ENCODE data around the gene FAM168A. TPM values are rescaled to one million over a fixed set of nuclear protein-coding genes. Genes with fewer than 3 reads are reported as not detected.

FAM168A gene
- total and polyA plus RNA-seq, 10 of the 15 experiments (the other 5 are each of a cell fraction or from before 2014, with no cell fraction given) = 1.7 to 20.0 (median 10.0) TPM

DNA sequence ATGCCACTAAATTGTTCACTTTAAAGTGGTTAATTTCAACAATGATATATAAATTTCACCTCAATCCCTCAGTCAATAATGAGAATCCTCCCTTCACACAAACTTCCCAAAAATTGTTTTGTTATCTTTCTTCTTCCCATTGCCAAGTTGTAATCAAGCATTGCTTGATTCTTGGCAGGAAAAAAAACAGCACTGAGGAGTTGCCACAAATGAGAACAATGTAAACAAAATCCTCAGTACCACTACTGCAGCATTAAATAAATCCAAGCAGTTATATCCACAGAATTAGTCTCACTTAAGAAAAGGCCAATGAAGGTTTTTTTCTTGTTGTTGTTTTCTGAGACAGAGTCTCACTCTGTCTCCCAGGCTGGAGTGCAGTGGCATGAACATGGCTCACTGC lies 38.2 kb downstream of the FAM168A start:
- ATAC-seq (no peak), FAIRE-seq (no peak), DNase-seq (ENCODE audit: low read depth, low spot score) (no peak)
- ChIA-PET SMC1A (ENCODE audit: uncharacterized antibody, unreplicated experiment) (no interaction called here), POLR2A (no interaction called here), RAD21 (ENCODE audit: unreplicated experiment) (no interaction called here), CTCF (no interaction called here)
- Histone ChIP-seq H2AFZ (ENCODE audit: control insufficient read depth, low read depth, low read length) (no peak overlapping the region), H3K79me2 (ENCODE audit: control insufficient read depth, insufficient read depth, low read length) (no peaks in the 10 kb centered on the region; the same call in none of the 2 replicates), H3K4me3 (no peak overlapping the region), H3K4me2 (ENCODE audit: control insufficient read depth, insufficient read depth) (no peak overlapping the region), H3K36me3 (ENCODE audit: control insufficient read depth in 2 of 2, insufficient read depth in 2 of 2, low read length in 1 of 2) (no peaks in the 10 kb centered on the region), H3K4me1 (ENCODE audit: control insufficient read depth, insufficient read depth, low read length) (peaks cover 5% of the 10 kb centered on the region; the same call in 1 of the 2 replicates), H4K20me1 (ENCODE audit: control insufficient read depth, insufficient read depth) (no peaks in the 10 kb centered on the region), H3K9ac (ENCODE audit: control insufficient read depth, insufficient read depth, low read length) (no peak overlapping the region), H3K9me3 (replicated peaks; ENCODE audit: control insufficient read depth, insufficient read depth, low read length) (no peaks in the 10 kb centered on the region), H3K27ac (ENCODE audit: control insufficient read depth, insufficient read depth) (no peak overlapping the region), H3K27me3 (replicated peaks in 1 of 2; ENCODE audit: control insufficient read depth in 2 of 2, insufficient read depth in 2 of 2, low read length in 1 of 2) (no peaks in the 10 kb centered on the region)
- in situ Hi-C loops (cut with MboI) = no loop called here
- TF ChIP-seq, protein P1, sequence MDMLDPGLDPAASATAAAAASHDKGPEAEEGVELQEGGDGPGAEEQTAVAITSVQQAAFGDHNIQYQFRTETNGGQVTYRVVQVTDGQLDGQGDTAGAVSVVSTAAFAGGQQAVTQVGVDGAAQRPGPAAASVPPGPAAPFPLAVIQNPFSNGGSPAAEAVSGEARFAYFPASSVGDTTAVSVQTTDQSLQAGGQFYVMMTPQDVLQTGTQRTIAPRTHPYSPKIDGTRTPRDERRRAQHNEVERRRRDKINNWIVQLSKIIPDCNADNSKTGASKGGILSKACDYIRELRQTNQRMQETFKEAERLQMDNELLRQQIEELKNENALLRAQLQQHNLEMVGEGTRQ (IDR thresholded peaks at IDR 0.05; ENCODE audit: borderline replicate concordance, low read depth, low read length) = no peak
- TF ChIP-seq EZH2 (IDR thresholded peaks at IDR 0.05; ENCODE audit: borderline replicate concordance, control insufficient read depth, low read depth, low read length) = no peak
- TF ChIP-seq ZNF384 (IDR thresholded peaks at IDR 0.05; ENCODE audit: borderline replicate concordance, low read depth, low read length) = no peak
- TF ChIP-seq BMI1 (IDR thresholded peaks at IDR 0.05; ENCODE audit: borderline replicate concordance) = no peak
- TF ChIP-seq GATAD2B (conservative IDR thresholded peaks at IDR 0.05; ENCODE audit: low read depth) = no peak
- no peak for TF ChIP-seq NFXL1 (IDR thresholded peaks at IDR 0.05; ENCODE audit: borderline replicate concordance)
- no peak for TF ChIP-seq TCF7 (IDR thresholded peaks at IDR 0.05; ENCODE audit: borderline replicate concordance)
- TF ChIP-seq, protein P2, sequence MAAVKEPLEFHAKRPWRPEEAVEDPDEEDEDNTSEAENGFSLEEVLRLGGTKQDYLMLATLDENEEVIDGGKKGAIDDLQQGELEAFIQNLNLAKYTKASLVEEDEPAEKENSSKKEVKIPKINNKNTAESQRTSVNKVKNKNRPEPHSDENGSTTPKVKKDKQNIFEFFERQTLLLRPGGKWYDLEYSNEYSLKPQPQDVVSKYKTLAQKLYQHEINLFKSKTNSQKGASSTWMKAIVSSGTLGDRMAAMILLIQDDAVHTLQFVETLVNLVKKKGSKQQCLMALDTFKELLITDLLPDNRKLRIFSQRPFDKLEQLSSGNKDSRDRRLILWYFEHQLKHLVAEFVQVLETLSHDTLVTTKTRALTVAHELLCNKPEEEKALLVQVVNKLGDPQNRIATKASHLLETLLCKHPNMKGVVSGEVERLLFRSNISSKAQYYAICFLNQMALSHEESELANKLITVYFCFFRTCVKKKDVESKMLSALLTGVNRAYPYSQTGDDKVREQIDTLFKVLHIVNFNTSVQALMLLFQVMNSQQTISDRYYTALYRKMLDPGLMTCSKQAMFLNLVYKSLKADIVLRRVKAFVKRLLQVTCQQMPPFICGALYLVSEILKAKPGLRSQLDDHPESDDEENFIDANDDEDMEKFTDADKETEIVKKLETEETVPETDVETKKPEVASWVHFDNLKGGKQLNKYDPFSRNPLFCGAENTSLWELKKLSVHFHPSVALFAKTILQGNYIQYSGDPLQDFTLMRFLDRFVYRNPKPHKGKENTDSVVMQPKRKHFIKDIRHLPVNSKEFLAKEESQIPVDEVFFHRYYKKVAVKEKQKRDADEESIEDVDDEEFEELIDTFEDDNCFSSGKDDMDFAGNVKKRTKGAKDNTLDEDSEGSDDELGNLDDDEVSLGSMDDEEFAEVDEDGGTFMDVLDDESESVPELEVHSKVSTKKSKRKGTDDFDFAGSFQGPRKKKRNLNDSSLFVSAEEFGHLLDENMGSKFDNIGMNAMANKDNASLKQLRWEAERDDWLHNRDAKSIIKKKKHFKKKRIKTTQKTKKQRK (IDR thresholded peaks at IDR 0.05; ENCODE audit: low read depth, low read length) = no peak
- TF ChIP-seq ZNF24 (IDR thresholded peaks at IDR 0.05) = no peak
- TF ChIP-seq, protein P3, sequence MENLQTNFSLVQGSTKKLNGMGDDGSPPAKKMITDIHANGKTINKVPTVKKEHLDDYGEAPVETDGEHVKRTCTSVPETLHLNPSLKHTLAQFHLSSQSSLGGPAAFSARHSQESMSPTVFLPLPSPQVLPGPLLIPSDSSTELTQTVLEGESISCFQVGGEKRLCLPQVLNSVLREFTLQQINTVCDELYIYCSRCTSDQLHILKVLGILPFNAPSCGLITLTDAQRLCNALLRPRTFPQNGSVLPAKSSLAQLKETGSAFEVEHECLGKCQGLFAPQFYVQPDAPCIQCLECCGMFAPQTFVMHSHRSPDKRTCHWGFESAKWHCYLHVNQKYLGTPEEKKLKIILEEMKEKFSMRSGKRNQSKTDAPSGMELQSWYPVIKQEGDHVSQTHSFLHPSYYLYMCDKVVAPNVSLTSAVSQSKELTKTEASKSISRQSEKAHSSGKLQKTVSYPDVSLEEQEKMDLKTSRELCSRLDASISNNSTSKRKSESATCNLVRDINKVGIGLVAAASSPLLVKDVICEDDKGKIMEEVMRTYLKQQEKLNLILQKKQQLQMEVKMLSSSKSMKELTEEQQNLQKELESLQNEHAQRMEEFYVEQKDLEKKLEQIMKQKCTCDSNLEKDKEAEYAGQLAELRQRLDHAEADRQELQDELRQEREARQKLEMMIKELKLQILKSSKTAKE (IDR thresholded peaks at IDR 0.05; ENCODE audit: low read depth, poor library complexity, severe bottlenecking) = no peak
- intact Hi-C loops (cut with micrococcal nuclease; ENCODE audit: unreplicated experiment) = no loop called here
- no TSS peak for BruUV-seq (replicated peaks)
